HG03575 (cell line): Measurements from ENCODE around the gene SIRT7.

ENCODE experiments used
- ATAC-seq: cut with Tn5 transposase; IDR thresholded peaks from one replicate; pipeline ENCODE4 v1.9.1; 2021; ENCODE audit not compliant: unreplicated experiment, insufficient number of reproducible peaks, low FRiP score; ENCODE audit errors: extremely low read depth

SIRT7 gene

DNA sequence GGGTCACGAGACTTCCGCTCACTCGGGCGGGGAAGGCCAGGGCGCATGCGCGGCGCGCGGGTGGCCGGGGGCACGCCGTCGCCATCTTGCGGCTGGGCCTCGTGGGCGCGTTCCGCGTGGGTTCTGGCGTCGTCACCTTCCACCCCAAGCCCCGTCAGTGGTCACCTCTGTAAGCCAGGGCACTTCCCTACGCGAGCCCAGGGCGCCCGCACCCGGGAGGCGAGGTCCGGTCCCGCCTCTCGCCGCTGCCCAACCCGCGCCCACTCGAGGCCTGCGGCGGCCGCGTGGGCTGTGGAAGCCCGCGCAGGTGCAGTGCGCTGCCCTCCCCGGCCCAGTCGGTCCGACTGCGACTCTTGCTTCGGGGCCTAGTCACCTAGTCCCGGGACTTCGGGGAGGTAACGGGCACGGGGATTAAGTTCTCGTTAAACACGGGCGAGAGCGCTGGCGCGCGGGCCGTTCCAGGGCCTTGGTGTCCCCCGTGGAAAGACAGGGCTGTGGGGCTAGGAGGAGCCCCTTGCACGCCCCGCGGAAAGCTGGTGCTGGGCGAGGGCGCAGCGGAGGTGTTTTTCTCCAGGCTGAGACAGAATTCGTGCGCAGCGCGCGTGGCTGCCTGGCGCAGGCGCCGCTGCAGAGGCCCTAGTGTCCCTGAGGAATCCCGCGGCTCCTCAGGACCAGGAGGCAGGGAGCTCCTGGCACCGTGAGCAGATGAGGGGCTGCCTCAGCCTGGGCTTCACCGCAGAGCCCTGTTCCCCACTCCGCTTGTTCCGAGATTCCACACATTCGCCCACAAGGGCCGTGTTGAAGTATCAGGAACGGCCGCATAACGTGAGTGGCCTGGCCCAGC is 46.4 kb downstream of the SIRT7 start:
- no peak for ATAC-seq

DNA sequence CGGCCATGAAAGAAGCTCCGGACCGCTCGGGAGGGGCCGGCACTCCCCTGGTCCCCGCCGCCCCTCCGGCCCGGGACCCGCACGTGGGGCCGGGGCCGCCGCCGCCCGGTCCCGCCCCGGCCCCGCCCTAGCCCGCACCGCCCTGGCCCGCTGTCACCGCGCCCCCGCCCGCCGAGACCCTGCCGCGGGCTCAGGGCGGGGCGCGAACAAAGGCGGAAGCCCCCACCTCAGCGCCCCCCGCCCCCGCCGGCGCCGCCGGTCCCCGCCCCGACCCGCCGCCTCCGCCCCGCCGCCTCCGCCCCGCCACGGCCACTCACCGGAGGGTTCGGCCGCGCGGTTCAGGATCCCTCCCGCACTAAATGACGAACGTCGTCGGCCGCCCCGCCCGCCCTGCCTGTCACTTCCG is 47.0 kb downstream of the SIRT7 start, which contains the start of gene ARHGDIA:
TSS of gene ARHGDIA (minus strand) at position 357 of the 406 bp plus-strand sequence. CDS start 1,407 bp downstream, outside the sequence.
- ATAC-seq, result no peak

DNA sequence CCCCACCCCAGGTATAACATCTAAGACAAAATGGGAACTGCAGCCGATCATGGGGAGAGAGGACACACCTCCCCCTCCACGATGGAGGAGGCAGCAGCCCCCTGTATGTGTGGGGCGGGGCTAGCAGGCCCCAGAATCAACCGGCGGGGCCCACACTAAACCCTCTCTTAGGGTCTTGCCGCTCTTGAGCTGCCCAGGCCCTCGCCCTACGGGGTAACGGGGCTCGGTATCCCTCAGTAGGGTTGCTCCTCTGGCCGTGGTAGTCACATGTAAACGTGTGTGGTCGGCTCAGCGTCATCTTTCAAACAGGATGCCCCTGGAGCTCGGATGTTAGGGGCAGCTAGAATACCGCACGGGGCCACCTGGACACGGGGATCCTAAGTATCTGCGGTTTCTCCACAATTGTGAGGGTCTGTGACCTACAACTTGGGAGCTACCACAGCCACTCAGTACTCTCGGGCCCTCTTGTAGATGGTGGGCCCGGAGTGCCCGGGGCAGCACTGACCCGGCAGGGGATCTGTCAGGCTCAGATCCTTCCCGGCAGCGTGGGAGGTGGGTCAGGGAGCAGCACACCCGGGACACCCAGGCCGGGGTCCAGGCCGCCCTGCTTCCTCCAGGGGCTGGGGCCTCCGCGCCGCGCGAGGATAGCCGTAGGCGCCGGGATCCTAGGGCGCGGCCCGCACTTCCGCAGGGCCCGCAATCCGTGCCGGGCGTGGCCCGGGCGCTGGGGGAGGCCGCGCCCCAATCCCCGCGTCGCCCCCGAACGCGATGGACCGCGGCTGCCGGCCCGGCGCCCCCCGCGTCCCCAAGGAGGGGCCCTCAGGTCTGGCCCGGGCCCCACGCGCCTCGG is 47.6 kb downstream of the SIRT7 start:
- ATAC-seq, result no peak

DNA sequence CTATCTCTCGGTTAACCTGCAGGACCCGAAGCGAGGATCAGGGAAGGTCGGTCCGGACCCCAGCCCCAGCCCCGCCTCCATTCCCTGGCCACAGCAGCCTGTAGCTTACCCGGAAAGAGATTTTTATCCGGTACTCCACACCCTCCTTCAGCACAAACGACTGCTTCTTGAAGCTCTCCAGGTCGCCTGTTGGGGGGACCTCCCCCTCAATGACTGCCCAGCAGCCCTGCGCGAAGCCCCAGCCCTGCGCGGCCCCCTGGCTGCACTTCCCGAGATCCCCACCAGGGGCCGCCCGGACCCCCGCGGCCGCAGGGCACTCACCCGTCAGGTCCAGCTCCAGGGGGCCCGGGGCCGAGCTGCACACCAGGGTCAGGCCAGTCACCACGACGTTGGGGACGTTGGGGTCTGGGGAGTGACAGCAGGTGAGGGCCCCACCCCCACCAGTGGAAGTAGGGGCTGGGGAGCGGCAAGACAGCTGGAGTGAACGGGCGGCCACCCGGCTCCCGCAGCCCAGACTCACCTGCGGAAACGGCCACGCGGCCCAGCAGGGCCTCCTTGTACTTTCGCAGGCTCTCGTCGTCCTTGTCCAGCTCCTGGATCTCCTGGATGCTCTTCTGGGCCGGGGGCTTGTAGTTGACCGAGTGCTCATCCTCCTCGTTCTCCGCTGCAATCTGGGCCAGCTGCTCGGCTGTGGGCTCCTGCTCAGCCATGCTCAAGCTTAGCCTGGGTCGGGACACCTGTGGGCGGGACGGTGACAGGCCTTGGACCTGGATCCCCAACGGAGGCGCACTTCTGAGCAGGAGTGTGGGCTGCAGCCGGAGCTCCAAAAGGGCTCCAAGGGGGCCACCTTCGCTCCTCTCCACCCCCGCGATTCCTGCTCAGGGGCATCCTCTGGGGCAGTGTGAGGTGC is 48.5 kb downstream of the SIRT7 start:
- ATAC-seq, result no peak

DNA sequence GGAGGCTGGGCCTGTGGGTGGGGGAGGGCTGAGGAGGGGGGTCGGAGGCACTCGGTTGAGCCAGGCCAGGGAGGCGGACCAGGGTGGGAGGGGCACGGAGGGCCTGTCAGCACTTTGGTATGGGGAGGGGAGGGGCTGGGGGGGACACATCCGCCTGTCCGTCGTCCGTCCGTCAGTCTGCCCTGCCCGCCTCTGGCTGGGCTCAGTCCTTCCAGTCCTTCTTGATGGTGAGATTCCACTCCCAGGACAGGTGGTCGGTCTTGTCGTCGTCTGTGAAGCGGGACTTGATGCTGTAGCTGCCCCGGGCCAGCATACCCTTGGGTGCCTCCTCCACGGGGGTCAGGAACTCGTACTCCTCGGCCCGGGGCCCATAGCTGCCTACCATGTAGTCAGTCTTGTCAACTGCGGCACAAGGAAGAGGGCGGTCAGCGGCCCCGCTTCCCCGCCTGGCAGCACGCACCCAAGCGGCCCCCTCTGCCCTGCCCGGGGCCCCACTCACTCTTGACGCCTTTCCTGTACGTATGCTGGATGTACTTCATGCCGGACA is 49.2 kb downstream of the SIRT7 start:
- no peak for ATAC-seq

DNA sequence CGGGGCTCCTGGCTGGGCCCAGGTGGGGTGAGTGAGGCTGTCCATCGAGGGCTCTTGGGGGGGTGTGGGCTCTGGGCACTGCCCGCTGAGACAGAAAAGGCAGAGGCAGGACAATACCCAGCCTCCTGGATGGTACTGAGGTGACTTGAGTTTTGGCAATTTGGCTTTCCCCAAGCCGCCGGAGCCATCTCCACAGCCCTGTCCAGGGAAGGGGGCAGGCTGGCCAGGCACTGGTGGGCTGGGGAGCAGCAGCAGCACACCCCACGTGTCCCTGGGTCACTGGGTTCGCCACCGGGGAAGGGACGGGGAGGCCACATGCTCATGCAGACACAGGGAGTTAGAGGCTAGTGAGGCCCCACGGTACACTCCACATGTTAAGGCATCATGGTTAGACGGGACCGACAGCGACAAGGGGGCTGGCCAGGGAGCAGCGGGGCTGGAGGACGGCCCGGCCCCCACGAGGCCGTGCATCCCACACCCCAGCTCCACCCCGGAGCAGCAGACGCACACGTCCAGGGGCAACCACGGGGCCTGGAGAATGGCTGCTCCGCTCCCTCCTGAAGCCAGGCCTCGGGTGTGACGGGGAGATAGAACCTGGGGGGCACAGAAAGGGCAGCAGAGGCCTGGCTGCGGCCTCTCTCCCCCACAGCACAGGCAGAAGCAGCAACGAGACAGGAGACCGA is 49.8 kb downstream of the SIRT7 start:
- ATAC-seq, result no peak

DNA sequence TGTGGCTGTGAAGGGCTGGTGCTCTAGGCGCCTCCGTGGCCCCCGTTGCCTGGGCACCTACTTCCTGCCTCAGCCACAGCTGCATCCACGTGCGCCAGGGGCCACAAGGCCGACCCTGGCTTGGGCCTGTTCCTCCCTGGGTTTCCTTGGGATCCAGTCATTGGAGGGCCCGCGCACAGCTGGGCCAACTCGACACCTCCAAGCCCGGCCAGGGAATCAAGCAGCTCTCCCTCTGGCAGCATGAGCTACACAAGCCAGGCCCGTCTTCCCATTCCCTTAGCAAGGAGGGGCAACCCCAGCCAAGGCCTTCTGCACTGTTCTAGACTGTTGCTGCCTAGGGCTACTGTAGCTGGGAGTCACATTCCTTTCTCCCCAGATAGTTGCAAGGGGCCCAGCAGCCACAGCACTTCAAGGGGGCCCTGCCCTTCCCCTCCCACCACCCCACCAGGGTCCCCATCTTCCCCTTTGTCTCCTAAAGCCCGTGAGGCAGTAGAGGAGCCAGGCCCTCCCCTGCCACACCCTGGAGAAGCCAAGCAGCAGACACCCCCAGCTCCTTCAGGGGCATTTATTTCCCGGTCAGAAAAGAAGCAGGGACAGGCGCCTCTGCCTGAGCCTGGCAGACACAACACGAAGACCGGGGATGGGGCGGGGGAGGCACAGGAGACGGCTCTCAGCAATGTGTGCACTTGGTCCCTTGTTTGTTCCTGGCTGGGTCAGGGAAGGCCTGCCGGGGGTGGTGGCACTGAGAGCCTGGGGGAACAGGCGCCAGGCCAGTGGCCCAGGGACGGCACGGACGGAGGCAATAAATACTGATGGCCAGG is 50.6 kb downstream of the SIRT7 start:
- no peak for ATAC-seq

DNA sequence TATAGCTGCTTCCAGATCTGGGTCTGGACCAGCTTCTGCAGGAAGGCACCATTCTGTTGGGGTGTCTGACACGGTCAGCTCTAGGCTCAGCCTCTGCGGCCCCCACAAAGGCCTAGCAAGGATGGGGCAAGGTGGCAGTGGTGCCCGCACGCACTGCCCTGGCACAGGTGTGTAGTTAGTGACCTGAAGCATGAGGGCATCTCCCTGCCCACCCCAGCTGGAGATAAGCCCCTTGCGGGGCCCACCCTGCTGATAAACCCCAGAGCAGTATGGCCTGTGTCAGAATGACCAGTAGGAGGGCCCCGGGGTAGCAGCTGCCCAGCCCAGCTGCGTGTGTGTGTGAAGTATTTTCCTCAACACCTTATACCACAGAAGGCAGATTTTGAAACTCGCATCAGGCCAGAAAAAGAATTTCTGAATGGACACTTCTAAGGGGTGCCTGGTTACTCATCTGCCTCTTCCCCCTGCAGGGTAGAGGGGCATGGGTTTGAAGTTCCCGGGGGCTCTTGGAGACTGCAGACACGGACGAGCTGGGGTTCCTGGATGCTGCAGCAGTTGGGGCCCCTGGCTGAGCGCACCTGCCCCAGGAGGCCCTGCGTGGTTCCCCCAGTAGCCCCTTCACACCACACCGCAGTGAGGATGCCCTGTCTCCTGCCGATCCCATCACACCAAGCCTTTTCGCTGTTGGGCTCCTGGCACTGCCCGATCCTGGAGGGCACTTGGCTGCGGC is 51.4 kb downstream of the SIRT7 start:
- ATAC-seq, result no peak

DNA sequence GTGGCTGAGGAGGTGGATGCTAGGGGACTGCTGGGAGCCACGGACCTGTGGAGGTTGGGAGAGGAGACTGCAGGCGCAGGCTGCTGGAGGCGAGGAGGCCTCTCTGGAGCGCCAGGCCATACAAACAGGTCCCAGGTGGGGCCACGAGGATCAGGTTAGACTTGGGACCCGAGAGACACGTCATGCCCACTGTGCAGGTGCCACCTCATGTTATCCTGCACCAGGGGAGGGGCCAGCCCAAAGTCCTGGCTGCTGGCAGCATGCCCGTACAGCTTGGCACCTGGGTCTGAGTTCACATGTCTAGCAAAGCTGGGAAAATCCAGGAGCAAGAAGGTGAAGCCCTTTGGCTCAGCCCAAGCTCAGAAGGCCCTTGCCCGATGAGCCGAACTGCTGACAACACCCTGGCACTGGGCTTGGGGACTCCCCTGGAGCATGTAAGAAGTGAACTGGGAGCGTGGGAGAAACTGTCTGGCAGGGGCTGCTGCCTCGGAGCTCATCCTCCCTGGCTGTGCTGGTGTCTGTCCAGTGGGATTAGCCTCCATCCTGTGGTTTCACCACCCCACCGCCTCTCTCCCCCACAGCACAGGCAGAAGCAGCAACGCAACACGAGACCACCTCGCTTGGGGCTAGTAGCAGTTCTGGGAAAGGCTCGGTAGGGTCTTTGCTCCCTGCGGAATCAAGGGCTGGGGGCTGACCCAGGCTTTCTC is 52.1 kb downstream of the SIRT7 start:
- ATAC-seq, result no peak

DNA sequence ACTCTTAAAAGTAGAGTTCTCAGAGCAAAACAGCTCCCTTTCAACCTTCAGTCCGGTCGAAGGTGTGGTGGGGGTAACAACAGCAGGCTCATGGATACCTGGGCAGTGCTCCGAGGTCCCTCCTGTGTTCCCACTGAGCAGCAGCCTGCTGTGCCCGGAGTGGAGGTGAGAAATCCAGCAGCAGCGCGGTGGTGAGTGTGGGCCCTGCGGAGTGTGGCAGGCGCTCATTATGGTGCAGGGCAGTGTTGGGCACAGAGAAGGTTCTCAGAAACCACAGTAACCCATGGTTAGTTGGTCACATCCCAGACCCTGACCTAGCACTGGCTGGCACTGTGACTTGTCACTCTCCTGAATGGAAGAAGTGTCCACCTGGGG is 52.6 kb downstream of the SIRT7 start:
- ATAC-seq, result no peak

DNA sequence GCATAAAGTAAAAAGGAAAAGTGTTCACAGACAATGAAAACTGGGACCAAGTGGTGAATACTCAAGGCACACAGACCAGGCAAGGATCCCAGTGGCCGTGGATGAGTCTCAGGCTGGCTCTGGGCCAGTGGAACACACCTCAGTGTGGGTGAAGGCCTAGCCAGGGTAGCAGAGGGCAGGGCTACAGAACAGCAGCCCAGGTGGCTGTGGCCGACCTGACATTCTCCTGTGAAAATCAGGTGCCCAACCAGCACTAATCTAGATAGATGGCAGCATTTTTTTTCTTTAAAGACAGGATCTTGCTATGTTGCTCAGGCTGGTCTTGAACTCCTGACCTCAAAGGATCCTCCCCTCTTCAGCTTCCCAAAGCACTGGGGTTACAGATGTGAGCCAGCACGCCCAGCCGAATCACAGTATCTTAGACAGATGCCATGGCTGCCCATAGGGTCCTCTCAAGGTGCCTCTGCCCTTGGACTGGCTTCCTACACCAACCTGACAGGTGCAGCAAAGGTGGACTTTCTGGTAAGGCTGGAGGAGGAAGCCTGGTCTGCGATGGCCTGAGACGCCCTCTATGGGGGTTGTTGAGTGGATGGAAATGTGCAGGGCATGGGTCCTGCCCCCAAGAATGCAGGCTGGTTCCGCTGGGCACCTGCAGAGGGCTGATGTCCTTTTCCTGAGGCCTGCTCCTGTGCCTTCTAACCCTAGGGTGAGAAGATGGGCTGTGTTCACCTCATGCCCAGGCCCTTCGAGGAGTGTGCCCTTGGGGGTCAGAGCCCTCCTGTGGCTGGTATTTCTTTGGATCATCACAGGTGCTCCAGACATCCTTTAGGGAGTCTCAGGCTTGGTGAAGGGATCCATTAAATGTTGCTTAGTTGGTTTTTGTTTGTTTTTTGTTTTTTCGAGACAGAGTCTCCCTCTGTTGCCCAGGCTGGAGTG is 53.9 kb downstream of the SIRT7 start:
- ATAC-seq, result no peak

DNA sequence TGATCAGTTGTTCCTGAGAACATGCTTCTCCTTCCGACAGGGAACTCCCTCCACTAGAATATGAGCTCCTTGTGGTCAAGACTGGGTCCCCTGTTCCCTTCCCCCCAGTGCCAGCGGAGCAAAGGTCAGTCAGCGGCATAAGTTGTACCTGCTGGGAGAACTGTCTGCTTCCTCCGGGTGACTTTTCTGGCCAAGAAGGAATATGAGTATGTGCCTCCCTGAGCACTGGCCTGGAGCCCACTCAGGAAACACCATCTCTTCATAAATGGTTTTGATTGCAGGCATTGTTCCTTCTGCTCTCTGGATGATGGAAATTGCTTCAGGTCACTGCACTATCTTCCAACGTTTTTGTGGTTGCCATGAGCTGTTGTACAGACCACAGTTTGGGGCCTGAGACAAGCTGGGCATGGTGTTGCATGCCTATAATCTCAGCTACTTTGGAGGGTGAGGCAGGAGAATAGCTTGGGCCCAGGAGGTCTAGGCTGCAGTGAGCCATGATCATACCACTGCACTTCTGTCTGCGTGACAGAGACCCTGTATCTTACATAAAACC is 54.8 kb downstream of the SIRT7 start:
- ATAC-seq, result no peak
